Tibial artery (tissue), 4 donors: ENCODE results near the gene JAM3.

Source experiments
- DNase-seq, 2 donors: peaks; one replicate each; pipeline ENCODE4 v3.0.0-alpha.2; 2019
- H3K27ac ChIP-seq, 2 donors: fragments of 200-600 bp; sonication (generic) in 1 of 2; 1 replicate in 1 of 2; 2 replicates in 1 of 2; pipeline ENCODE4 v1.5.1; 2018 to 2019; ENCODE audit warnings: mild to moderate bottlenecking in 1 of 2
- H3K27me3 ChIP-seq, 2 donors: fragments of 200-600 bp; sonication (generic) in 1 of 2; one replicate each; pipeline versions ENCODE4 v1.5.1 to v1.6.0; 2016 to 2019
- H3K36me3 ChIP-seq, 3 donors: fragments of 200-600 bp; sonication (generic) in 2 of 3; one replicate each; pipeline ENCODE4 v1.5.1; 2016 to 2019; ENCODE audit warnings: mild to moderate bottlenecking in 2 of 3
- H3K4me1 ChIP-seq, 4 donors: fragments of 200-600 bp; sonication (generic) in 2 of 4; 1 replicate in 3 of 4; 2 replicates in 1 of 4; pipeline ENCODE4 v1.5.1; 2016 to 2019
- H3K4me3 ChIP-seq, 2 donors: fragments of 200-600 bp; sonication (generic) in 1 of 2; 1 replicate in 1 of 2; 2 replicates in 1 of 2; pipeline ENCODE4 v1.5.1; 2018 to 2019; ENCODE audit warnings: mild to moderate bottlenecking in 2 of 2
- H3K9me3 ChIP-seq, 3 donors: fragments of 200-600 bp; sonication (generic) in 1 of 3; one replicate each; pipeline ENCODE4 v1.5.1; 2016 to 2019
- CTCF ChIP-seq, 2 experiments: fragments of 200-600 bp in 1 of 2; fragments of 450-650 bp in 1 of 2; IDR thresholded peaks; one replicate each; pipeline ENCODE4 v1.5.1; 2017 to 2019; ENCODE audit warnings: antibody characterized with exemption in 2 of 2, mild to moderate bottlenecking in 1 of 2, moderate library complexity in 1 of 2
- intact Hi-C: fragments of 100-400 bp; cut with DNase I; formaldehyde crosslinking; loops from one replicate; pipeline ENCODE4 v1.15.0; 2023; ENCODE audit warnings: low total_unique reads

The JAM3 gene

GRCh38 chr11:134068829-134069425, at the start of gene JAM3:
TSS of gene JAM3 (plus strand) at chr11:134069072. CDS start at chr11:134069084, 12 bp downstream.
- Histone ChIP-seq H3K27ac (peak within 1 kb of the TSS; percentile 92 to 93), H3K4me1 (peaks cover 0 to 23% (median 11%) of the 10 kb centered on the region in 4 donors), H3K9me3 (no peaks in the 10 kb centered on the region), H3K27me3 (no peaks in the 10 kb centered on the region), H3K36me3 (no peaks in the 10 kb centered on the region), H3K4me3 (peak within 1 kb of the TSS; percentile 80 to 95)
- intact Hi-C loops = loop anchor here (5.0 kb wide), 1 partner anchor 73 kb away; no protein-coding TSS in a partner anchor
- TF ChIP-seq CTCF (IDR thresholded peaks at IDR 0.05) = no peak
- peak; percentile 93 to 97 for DNase-seq

DNA sequence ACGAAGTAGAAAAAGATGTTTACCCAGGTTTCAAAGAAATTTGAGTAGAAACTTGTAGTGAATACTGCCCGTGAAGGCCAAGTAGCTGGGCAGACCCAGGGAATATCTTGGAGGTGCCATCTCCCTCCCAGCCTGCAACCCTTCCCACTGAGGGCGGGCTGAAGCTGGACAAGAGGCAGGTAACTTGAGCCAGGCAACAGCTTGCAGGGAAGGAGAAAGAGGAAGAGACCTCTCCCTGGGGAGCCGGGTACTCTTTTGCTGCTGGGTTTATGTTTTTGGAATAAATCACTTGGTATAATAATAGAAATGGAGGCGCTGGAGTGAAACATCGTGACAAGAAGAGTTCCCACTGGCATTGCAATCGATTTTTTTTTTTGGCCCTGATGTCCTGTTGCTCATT, 49.4 kb upstream of the JAM3 start:
- TF ChIP-seq CTCF (IDR thresholded peaks at IDR 0.05) = no peak
- H3K27me3 ChIP-seq = peaks cover 0 to 26% of the 10 kb centered on the region in 2 donors
- DNase-seq = no peak
- no peaks in the 10 kb centered on the region for H3K9me3 ChIP-seq
- no peak overlapping the region for H3K27ac ChIP-seq
- intact Hi-C loops = no loop called here
- peaks cover 0 to 6% (median 0%) of the 10 kb centered on the region in 4 donors for H3K4me1 ChIP-seq
- H3K36me3 ChIP-seq = no peaks in the 10 kb centered on the region
- H3K4me3 ChIP-seq = no peak overlapping the region

GRCh38 chr11:134020598-134020997, 48.3 kb upstream of the JAM3 start:
- Histone ChIP-seq H3K27ac (no peak overlapping the region), H3K27me3 (peaks cover 0 to 26% of the 10 kb centered on the region in 2 donors), H3K9me3 (no peaks in the 10 kb centered on the region), H3K4me3 (no peak overlapping the region), H3K36me3 (no peaks in the 10 kb centered on the region), H3K4me1 (peaks cover 0 to 12% (median 3%) of the 10 kb centered on the region in 4 donors)
- DNase-seq = no peak
- TF ChIP-seq CTCF (IDR thresholded peaks at IDR 0.05) = no peak
- intact Hi-C loops = no loop called here

GRCh38 chr11:134021326-134021725, 47.5 kb upstream of the JAM3 start:
- Histone ChIP-seq H3K27ac (no peak overlapping the region), H3K27me3 (peaks cover 0 to 26% of the 10 kb centered on the region in 2 donors), H3K4me1 (peaks cover 0 to 10% (median 3%) of the 10 kb centered on the region in 4 donors), H3K36me3 (no peaks in the 10 kb centered on the region), H3K9me3 (no peaks in the 10 kb centered on the region), H3K4me3 (no peak overlapping the region)
- no peak for DNase-seq
- TF ChIP-seq CTCF (IDR thresholded peaks at IDR 0.05) = no peak
- intact Hi-C loops = no loop called here

DNA sequence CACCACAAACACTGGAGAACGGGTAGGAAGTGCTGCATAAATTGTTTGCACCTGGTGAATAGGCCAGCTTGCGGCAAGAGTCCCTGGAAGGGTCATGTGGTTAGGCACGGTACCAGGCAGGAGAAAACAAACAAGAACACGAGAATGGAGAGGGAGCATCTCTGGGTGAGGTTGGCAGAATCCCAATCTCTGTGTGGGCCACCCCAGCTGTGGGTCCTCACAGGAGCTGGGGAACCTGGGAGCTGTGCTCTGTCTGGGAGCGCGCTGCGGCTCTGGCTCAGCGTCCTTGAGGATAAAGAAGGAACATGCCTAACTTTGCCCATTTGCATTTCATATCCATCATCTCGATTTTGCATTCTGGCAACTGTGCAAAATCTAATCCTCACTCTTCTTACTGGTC, 46.1 kb upstream of the JAM3 start:
- Histone ChIP-seq H3K36me3 (no peaks in the 10 kb centered on the region), H3K27me3 (peaks cover 0 to 32% of the 10 kb centered on the region in 2 donors), H3K4me1 (peaks cover 0 to 10% (median 3%) of the 10 kb centered on the region in 4 donors), H3K9me3 (no peaks in the 10 kb centered on the region), H3K4me3 (no peak overlapping the region), H3K27ac (no peak overlapping the region)
- no peak for TF ChIP-seq CTCF (IDR thresholded peaks at IDR 0.05)
- no peak for DNase-seq
- intact Hi-C loops = no loop called here
